Right lung (tissue), 10 donors: ENCODE measurements around the gene OTP. TPM values are rescaled to one million over a fixed set of nuclear protein-coding genes. Genes with fewer than 3 reads are reported as not detected.

ENCODE experiments used
- DNase-seq, 2 donors: peaks; one replicate each; pipeline ENCODE4 v3.0.0-alpha.2; 2013
- long read RNA-seq, 8 donors: transcript quantifications; one replicate each; lab custom pipeline, GENCODE V29; 2026
- polyA plus RNA-seq, 5 donors: library from polyadenylated mRNA; unstranded; fragments of 120-200 nt; gene quantifications; one replicate each; pipeline versions ENCODE4 v1.2.1 to v1.2.3, GENCODE V29; 2013; ENCODE audit warnings: inconsistent platforms in 1 of 5, low replicate concordance in 1 of 5; ENCODE audit not compliant: insufficient read length in 5 of 5, insufficient read depth in 1 of 5

OTP gene
- not detected for polyA plus RNA-seq
- long read RNA-seq, donor 1: 0 reads
- long read RNA-seq, donor 2: 0 reads
- long read RNA-seq, donor 3: 0 reads
- long read RNA-seq, donor 4: 0 reads
- long read RNA-seq, donor 5: 0 reads
- long read RNA-seq, donor 6: 0 reads
- long read RNA-seq, donor 7: 0 reads
- long read RNA-seq, donor 8: 0 reads

GRCh38 chr5:77637998-77638762 is at the start of gene OTP:
TSS of gene OTP (minus strand) at chr5:77638713. CDS start at chr5:77638549, 164 bp downstream.
- DNase-seq: no peak

- no peak for DNase-seq
Measured at GRCh38 chr5:77683171-77683732, 44.7 kb upstream of the OTP start.

- no peak for DNase-seq
Measured at GRCh38 chr5:77670526-77670925, 32.0 kb upstream of the OTP start.

- DNase-seq: no peak
Measured at GRCh38 chr5:77669677-77670076, 31.2 kb upstream of the OTP start.

GRCh38 chr5:77663090-77663863 is 24.8 kb upstream of the OTP start:
- DNase-seq: no peak

- DNase-seq: no peak
Measured at GRCh38 chr5:77662635-77663034, 24.1 kb upstream of the OTP start.

- no peak for DNase-seq
Measured at GRCh38 chr5:77658662-77659061, 20.1 kb upstream of the OTP start.

GRCh38 chr5:77651343-77651742 is 12.8 kb upstream of the OTP start:
- no peak for DNase-seq

GRCh38 chr5:77650686-77651085 is 12.2 kb upstream of the OTP start:
- DNase-seq: no peak

GRCh38 chr5:77649776-77650175 is 11.3 kb upstream of the OTP start:
- no peak for DNase-seq

GRCh38 chr5:77645995-77646639 is 7.6 kb upstream of the OTP start:
- DNase-seq: no peak

- no peak for DNase-seq
Measured at GRCh38 chr5:77645158-77645994, 6.9 kb upstream of the OTP start.

GRCh38 chr5:77644371-77645157 is 6.1 kb upstream of the OTP start:
- DNase-seq: no peak

GRCh38 chr5:77643654-77644370 is 5.3 kb upstream of the OTP start:
- no peak for DNase-seq

GRCh38 chr5:77642738-77643653 is 4.5 kb upstream of the OTP start:
- DNase-seq: no peak

GRCh38 chr5:77641963-77642737 is 3.6 kb upstream of the OTP start:
- DNase-seq: no peak

- no peak for DNase-seq
Measured at GRCh38 chr5:77641397-77641943, 3.0 kb upstream of the OTP start.
